ENCODE data around the gene TEX48.

GRCh38 chr9:114694719-114695269 lies 12.8 kb upstream of the TEX48 start:
- TF ChIP-seq POLR2A (IDR thresholded peaks at IDR 0.05) (no peak), CTCF (IDR thresholded peaks at IDR 0.05) (no peak)
